ENCODE results near the gene ZBTB2. TPM values are rescaled to one million over a fixed set of nuclear protein-coding genes. Genes with fewer than 3 reads are reported as not detected.
"Not testable (repeated sequence)": the region's sequence is repeated elsewhere in the genome, so short reads cannot be mapped to it uniquely, and the experiment has no call there.

The ZBTB2 gene
- total RNA-seq, 1 donor from 2014 or later: 7.7 TPM

GRCh38 chr6:151400473-151400872 is 9.1 kb upstream of the ZBTB2 start:
- no peak for DNase-seq (ENCODE audit: low read depth, low spot score)

- no peak for DNase-seq (ENCODE audit: low read depth, low spot score)
Observed at GRCh38 chr6:151399679-151400078, 8.3 kb upstream of the ZBTB2 start.

GRCh38 chr6:151393410-151393809 is 2.1 kb upstream of the ZBTB2 start:
- no peak for DNase-seq (ENCODE audit: low read depth, low spot score)

GRCh38 chr6:151392427-151392826 is 1.1 kb upstream of the ZBTB2 start:
- no peak for DNase-seq (ENCODE audit: low read depth, low spot score)

- no peak for DNase-seq (ENCODE audit: low read depth, low spot score)
Observed at GRCh38 chr6:151390851-151391470, 398 bp downstream of the ZBTB2 start.

DNA sequence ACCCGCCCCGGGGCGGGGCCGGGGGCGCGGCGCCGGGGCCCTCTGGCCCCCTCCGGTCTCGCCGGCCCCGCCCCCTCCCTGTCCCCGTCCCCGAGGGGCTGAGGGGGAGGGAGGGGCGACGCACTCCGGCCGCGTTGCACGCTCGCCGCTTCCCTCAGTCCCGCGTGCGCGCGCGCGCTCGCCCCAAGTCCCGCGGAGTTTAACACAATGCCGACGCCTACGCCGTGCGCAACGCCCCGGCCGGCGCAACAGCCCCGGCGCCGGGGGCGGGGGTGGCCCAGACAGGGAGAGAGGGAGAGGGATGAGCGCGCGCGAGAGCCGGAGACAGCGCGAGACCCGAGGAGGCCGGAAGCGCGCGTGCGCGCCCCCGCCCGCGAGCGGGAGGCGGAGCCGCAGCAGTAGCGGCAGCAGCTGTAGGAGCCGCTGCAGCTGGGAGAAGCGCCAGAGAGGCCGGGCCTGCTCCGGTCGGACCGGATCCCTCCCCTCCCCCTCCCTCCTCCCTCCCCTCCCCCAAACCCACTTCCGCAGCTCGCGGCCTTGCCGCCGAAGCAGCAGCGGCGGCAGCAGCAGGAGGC is 996 bp downstream of the ZBTB2 start:
- peak; percentile 93 for DNase-seq (ENCODE audit: low read depth, low spot score)

- DNase-seq (ENCODE audit: low read depth, low spot score): no peak
Observed at GRCh38 chr6:151389618-151390275, 1.6 kb downstream of the ZBTB2 start.

DNA sequence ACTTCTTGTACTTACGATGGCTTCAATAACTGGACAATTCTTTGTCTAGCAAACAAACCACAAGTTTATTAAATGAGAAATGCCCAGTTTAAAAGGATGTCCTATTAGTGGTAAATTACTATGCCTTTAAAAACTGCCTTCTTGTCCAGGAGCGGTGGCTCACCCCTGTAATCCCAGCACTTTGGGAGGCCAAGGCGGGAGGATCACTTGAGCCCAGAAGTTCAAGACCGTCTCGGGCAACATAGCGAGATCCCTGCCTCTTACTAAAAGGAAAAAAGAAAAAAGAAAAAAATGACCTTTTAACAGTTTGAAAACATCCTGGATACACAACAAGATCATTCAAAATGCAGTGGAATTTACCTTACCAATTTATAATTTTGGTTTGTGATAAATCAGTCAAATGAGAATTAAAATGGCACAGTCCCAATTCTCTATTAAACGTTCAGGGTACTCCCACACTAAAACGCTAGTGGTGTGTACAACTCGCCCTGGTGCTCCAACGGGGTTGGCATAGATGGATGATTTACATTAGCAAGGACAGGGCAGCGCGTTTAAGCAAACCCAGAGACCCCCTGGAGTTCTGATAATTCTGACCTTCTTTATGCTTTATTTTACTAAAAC is 2.3 kb downstream of the ZBTB2 start:
- DNase-seq (ENCODE audit: low read depth, low spot score): no peak

DNA sequence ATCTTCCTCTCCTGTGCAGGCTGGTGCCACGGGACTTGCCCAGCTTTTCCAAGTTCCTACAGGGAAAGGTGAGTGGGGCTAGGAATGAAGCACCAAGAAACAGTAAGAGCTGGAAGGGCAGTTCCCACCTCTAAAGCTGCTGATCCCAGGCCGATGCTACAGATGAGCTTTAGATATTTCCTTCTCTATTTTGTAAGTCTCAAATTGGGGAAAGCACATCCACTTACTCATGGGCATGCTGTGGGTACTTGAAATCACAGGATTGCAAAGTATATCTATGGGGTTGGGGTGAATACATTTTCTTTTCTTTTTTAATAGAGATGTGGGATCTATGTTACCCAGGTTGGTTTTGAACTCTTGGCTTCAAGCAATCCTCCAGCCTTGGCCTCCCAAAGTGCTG is 3.1 kb downstream of the ZBTB2 start:
- DNase-seq (ENCODE audit: low read depth, low spot score): no peak

GRCh38 chr6:151387175-151387970 is 4.0 kb downstream of the ZBTB2 start:
- DNase-seq (ENCODE audit: low read depth, low spot score): no peak

DNA sequence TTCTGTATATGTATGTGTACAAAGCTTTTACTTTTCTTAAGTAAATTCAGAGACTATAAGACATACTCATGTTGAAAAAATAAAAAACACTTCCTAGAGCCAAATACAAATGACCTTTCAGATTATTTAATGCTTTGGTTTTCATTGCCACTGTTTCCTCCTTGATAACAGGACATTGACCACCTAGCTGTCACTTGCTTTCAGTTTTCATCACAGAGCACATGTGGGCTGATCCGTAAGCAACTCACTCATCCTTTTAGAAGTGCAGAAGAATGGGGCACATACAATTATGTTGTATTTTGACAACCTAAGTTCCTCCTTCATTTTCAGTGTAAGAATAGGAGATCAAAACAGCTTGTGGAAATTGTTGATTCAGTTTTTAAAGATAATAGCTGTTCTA is 6.2 kb downstream of the ZBTB2 start:
- no peak for DNase-seq (ENCODE audit: low read depth, low spot score)

GRCh38 chr6:151384151-151384550 is 7.2 kb downstream of the ZBTB2 start:
- DNase-seq (ENCODE audit: low read depth, low spot score): no peak

- DNase-seq (ENCODE audit: low read depth, low spot score): not testable (repeated sequence)
Observed at GRCh38 chr6:151382631-151383030, 8.7 kb downstream of the ZBTB2 start.

DNA sequence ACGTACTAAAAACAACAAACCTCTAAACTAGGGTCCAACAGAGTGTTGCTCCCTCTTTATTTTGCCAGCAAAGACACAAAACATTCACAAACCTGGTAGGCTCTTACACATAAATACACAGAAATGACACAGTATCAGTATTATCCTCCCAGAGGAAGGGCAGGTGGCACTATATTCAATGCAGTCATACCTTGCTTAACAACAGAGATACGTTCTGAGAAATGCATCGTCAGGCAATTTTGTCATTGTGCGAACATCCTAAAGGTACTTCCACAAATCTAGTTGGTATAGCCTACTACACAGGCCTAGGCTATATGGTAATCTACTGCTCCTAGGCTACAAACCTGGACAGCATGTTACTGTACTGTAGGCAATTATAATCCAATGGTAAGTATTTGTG is 9.6 kb downstream of the ZBTB2 start:
- no peak for DNase-seq (ENCODE audit: low read depth, low spot score)

DNA sequence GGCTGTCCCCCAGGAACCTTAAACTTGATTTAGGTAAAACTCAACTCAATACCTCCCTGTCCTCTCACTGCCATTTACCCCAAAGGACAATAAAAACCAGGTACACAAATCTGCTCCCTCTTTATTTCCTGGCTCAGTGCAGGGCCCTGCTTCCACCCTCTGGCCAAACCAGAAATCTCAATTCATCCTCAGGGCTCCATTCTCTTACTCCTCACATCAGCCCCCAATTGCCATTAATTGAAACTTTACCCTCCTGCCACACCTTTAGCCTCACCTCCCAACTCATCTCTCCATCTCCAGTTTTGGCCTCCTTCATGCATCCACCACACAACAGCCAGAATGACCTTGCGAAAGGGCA is 10.5 kb downstream of the ZBTB2 start:
- no peak for DNase-seq (ENCODE audit: low read depth, low spot score)

GRCh38 chr6:151379933-151380847 is 11.2 kb downstream of the ZBTB2 start:
- no peak for DNase-seq (ENCODE audit: low read depth, low spot score)

DNA sequence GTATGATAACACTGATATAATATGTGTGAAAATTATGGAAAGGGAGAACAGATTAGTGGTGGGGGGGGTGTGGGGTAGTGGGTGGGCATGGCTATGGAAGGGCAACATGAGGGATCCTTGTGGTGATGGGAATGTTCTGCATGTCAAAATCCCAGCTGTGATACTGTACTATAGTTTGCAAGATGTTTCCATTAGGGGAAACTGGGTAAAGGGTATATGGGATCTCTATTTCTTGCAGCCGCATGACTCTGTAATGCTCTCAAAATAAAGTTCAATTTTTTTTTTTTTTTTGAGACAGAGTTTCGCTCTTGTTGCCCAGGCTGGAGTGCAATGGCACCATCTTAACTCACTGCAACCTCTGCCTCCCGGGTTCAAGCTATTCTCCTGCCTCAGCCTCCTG is 14.3 kb downstream of the ZBTB2 start:
- DNase-seq (ENCODE audit: low read depth, low spot score): no peak

DNA sequence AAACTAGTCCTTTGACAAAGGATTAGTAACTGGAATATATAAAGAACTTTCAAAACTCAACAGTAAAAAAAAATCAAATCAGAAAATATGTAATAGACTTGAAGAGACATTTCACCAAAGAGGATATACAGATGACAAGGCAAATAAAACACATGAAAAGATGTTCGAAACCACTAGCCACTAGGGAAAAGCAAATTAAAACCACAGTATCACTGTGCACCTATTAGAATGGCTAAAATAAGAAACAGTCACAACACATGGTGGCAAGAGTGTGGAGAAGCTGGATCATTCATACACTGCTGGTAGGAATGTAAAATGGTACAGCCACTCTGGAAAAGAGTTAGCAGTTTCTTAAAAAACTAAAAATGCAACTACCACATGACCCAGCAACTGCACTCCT is 14.9 kb downstream of the ZBTB2 start:
- DNase-seq (ENCODE audit: low read depth, low spot score): no peak

- DNase-seq (ENCODE audit: low read depth, low spot score): no peak
Observed at GRCh38 chr6:151375833-151376232, 15.5 kb downstream of the ZBTB2 start.

DNA sequence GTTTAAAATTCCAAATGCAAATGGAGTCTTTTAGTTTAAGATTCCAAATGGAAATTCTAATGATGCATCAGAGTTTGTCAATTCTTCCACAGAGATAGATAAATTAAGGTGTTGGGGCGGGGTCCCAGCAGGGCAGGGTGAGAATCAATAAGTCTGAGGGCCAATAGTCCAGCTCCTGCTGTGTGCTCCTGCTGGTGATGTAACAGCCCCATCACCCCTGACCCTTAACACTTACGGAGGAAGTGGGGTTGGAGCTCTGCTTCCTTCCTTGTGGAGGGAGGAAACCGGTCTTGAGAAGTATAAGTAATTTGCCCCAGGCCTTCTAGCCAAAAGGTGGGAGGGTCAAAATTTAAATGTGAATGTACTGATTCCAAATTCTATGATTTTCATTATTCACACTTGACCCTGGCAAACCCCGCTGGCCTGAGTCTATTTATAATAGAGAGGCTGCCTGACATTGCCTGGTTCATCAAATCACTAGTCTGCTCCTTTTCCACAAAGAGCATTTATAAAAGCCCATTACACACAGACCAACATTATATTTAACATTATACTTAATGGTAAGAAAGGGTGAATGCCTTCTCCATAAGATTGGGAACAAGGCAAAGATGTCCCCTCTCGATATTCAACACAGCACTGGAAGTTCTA is 17.2 kb downstream of the ZBTB2 start:
- peak; percentile 49 for DNase-seq (ENCODE audit: low read depth, low spot score)
